Endothelial cell of umbilical vein (primary cell): ENCODE results near the gene PINK1. TPM values are rescaled to one million over a fixed set of nuclear protein-coding genes. Genes with fewer than 3 reads are reported as not detected.

ENCODE experiments used
- BruUV-seq: library from RNA; stranded (reverse); fragments of 400-500 nt; replicated peaks from 2 replicates; lab custom pipeline; 2021; lab: Mats Ljungman, UMichigan
- CTCF ChIA-PET: fragments of 300-600, 350-600 bp; sonication (Branson Sonifier 250); formaldehyde crosslinking; loops from one replicate; lab custom pipeline; 2021; ENCODE audit warnings: antibody characterized with exemption, inconsistent platforms; lab: Charles Lee
- POLR2A ChIA-PET: fragments of 300-600, 350-600 bp; sonication (Branson Sonifier 250); formaldehyde crosslinking; loops from one replicate; lab custom pipeline; 2021; ENCODE audit warnings: antibody characterized with exemption, inconsistent platforms; lab: Charles Lee
- DNase-seq: peaks from one replicate; pipeline ENCODE4 v3.0.0-alpha.2; 2011; ENCODE audit warnings: low read depth, low spot score
- FAIRE-seq: peaks from 2 replicates; lab custom pipeline; 2011; peaks lifted over from hg19 to GRCh38; lab: Jason Lieb, UNC
- H2AFZ ChIP-seq: 2 replicates; pipeline ENCODE4 v1.6.0; 2012; ENCODE audit warnings: low read depth, low read length, control low read depth, inconsistent platforms
- H3K27ac ChIP-seq: 2 replicates; pipeline ENCODE4 v1.5.1; 2011; ENCODE audit warnings: low read depth, mild to moderate bottlenecking, control low read depth, low read length, moderate library complexity; ENCODE audit not compliant: insufficient read depth
- H3K27me3 ChIP-seq, 2 experiments: 2 replicates each; pipeline versions ENCODE4 v1.6.0 to v1.6.1; 2011; ENCODE audit warnings: low read length in 2 of 2, mixed read lengths in 1 of 2; ENCODE audit not compliant: control insufficient read depth in 2 of 2, insufficient read depth in 2 of 2
- H3K36me3 ChIP-seq, 2 experiments: 2 replicates in 1 of 2; 3 replicates in 1 of 2; pipeline ENCODE4 v1.5.1; 2011; ENCODE audit warnings: low read length in 2 of 2, mild to moderate bottlenecking in 1 of 2, moderate library complexity in 1 of 2; ENCODE audit not compliant: control insufficient read depth in 2 of 2, insufficient read depth in 2 of 2; ENCODE audit errors: extremely low read depth in 1 of 2
- H3K4me1 ChIP-seq: 3 replicates; pipeline ENCODE4 v1.5.1; 2011; ENCODE audit warnings: mild to moderate bottlenecking, low read length; ENCODE audit not compliant: control insufficient read depth, insufficient read depth; ENCODE audit errors: extremely low read depth
- H3K4me2 ChIP-seq: 2 replicates; pipeline ENCODE4 v1.6.1; 2011; ENCODE audit warnings: low read length, control low read depth, mixed read lengths; ENCODE audit not compliant: insufficient read depth
- H3K4me3 ChIP-seq, 3 experiments: fragments of 200-600 bp in 1 of 3; sonication (generic), shearing (Covaris generic) in 1 of 3; replicated peaks in 1 of 3; 2 replicates each; pipeline ENCODE4 v1.5.1; 2011 to 2016; ENCODE audit warnings: control low read depth in 3 of 3, low read length in 3 of 3, mild to moderate bottlenecking in 2 of 3, inconsistent platforms in 1 of 3, low read depth in 1 of 3, moderate library complexity in 1 of 3; ENCODE audit not compliant: insufficient read depth in 1 of 3
- H3K79me2 ChIP-seq: 2 replicates; pipeline ENCODE4 v1.6.0; 2012; ENCODE audit warnings: low read length, inconsistent platforms; ENCODE audit not compliant: control insufficient read depth, insufficient read depth
- H3K9ac ChIP-seq: replicated peaks from 2 replicates; pipeline ENCODE3; 2011; ENCODE audit warnings: low read length, control low read depth; ENCODE audit not compliant: insufficient read depth; ENCODE audit errors: extremely low read depth
- H3K9me1 ChIP-seq: replicated peaks from 3 replicates; pipeline ENCODE4 v1.6.0; 2011; ENCODE audit warnings: mild to moderate bottlenecking, low read length; ENCODE audit not compliant: control insufficient read depth, insufficient read depth; ENCODE audit errors: extremely low read depth
- H3K9me3 ChIP-seq: replicated peaks from 2 replicates; pipeline ENCODE4 v1.5.1; 2012; ENCODE audit warnings: low read length, inconsistent platforms; ENCODE audit not compliant: control insufficient read depth, insufficient read depth
- H4K20me1 ChIP-seq: replicated peaks from 2 replicates; pipeline ENCODE3; 2011; ENCODE audit warnings: mild to moderate bottlenecking, low read length; ENCODE audit not compliant: control insufficient read depth, insufficient read depth; ENCODE audit errors: extremely low read depth
- CTCF ChIP-seq, 2 donors: IDR thresholded peaks; 1 replicate in 1 of 2; 2 replicates in 1 of 2; pipeline ENCODE4 v1.5.1; 2011; ENCODE audit warnings: low read length in 2 of 2, mild to moderate bottlenecking in 2 of 2, moderate library complexity in 2 of 2, control low read depth in 1 of 2, inconsistent platforms in 1 of 2, low read depth in 1 of 2; ENCODE audit not compliant: insufficient read depth in 1 of 2; ENCODE audit errors: extremely low read depth in 1 of 2
- EZH2 ChIP-seq: IDR thresholded peaks from 2 replicates; pipeline ENCODE4 v1.6.1; 2012; ENCODE audit warnings: borderline replicate concordance, low read depth, mild to moderate bottlenecking, moderate library complexity, low read length, inconsistent platforms; ENCODE audit not compliant: severe bottlenecking
- FOS ChIP-seq: IDR thresholded peaks from 2 replicates; pipeline ENCODE4 v1.6.1; 2011; ENCODE audit warnings: mild to moderate bottlenecking, low read length, moderate library complexity, borderline replicate concordance; ENCODE audit not compliant: insufficient read depth
- GATA2 ChIP-seq: IDR thresholded peaks from 2 replicates; pipeline ENCODE4 v1.7.0; 2011; ENCODE audit warnings: low read depth, mild to moderate bottlenecking, moderate library complexity, mixed read lengths, low read length; ENCODE audit not compliant: insufficient read length, insufficient read depth
- JUN ChIP-seq: IDR thresholded peaks from 2 replicates; pipeline ENCODE4 v1.6.1; 2011; ENCODE audit warnings: borderline replicate concordance, low read depth; ENCODE audit not compliant: insufficient read length, insufficient read depth
- MAX ChIP-seq: IDR thresholded peaks from 2 replicates; pipeline ENCODE4 v1.6.1; 2011; ENCODE audit not compliant: insufficient read depth, insufficient read length
- MYC ChIP-seq: IDR thresholded peaks from one replicate; pipeline ENCODE4 v1.6.1; 2011; ENCODE audit warnings: mild to moderate bottlenecking, low read depth, low read length
- POLR2A ChIP-seq: IDR thresholded peaks from 2 replicates; pipeline ENCODE4 v1.6.1; 2012; ENCODE audit warnings: low read depth, mild to moderate bottlenecking, control low read depth, low read length
- POLR2AphosphoS5 ChIP-seq: IDR thresholded peaks from 2 replicates; pipeline ENCODE4 v1.6.1; 2012; ENCODE audit warnings: low read depth, mild to moderate bottlenecking, control low read depth, low read length, moderate library complexity; ENCODE audit not compliant: insufficient read depth
- dilution Hi-C: fragments of 300-500 bp; cut with MboI; formaldehyde crosslinking; loops from one replicate; pipeline ENCODE4 v1.15.0; 2019; ENCODE audit warnings: low sequenced_read_pairs; ENCODE audit not compliant: extremely low pct_ligation_motif_present
- intact Hi-C: fragments of 100-400 bp; cut with micrococcal nuclease; formaldehyde crosslinking; loops from one replicate; pipeline ENCODE4 v1.10.0; 2022
- polyA plus RNA-seq, 4 experiments: library from polyadenylated mRNA; depleted of rRNA in 3 of 4; stranded (reverse) in 3 of 4; unstranded in 1 of 4; fragments of >200 nt; gene quantifications; 2 replicates each; pipeline versions ENCODE4 v1.2.1 to v1.2.3, GENCODE V29; 2011 to 2012; ENCODE audit warnings: missing spikeins in 1 of 4
- total RNA-seq: library from RNA; stranded (reverse); gene quantifications from 2 replicates; pipeline ENCODE4 v1.2.3, GENCODE V29; 2021

The PINK1 gene
- total and polyA plus RNA-seq, 2 donors (not counting 3 experiments of a cell fraction or from before 2014, with no cell fraction given): 27.3 to 27.9 TPM

- no peak overlapping the region for H3K4me3 ChIP-seq
- BruUV-seq: no TSS peak
- intact Hi-C loops (no loop called here), dilution Hi-C loops (no loop called here)
- H3K9me3 ChIP-seq: no peaks in the 10 kb centered on the region
- H4K20me1 ChIP-seq: no peaks in the 10 kb centered on the region
- H3K36me3 ChIP-seq: no peaks in the 10 kb centered on the region
- ChIA-PET CTCF (interaction anchor here (1.0 to 1.1 kb wide), 2 partner anchors 13 to 19 kb away, joined by 3 read pairs; no protein-coding TSS in a partner anchor), POLR2A (no interaction called here)
- H3K27ac ChIP-seq: no peak overlapping the region
- H2AFZ ChIP-seq: no peak overlapping the region
- H3K27me3 ChIP-seq: no peaks in the 10 kb centered on the region
- TF ChIP-seq FOS (no peak), POLR2A (no peak), MYC (no peak), EZH2 (no peak), MAX (no peak), JUN (no peak), GATA2 (no peak), POLR2AphosphoS5 (no peak), CTCF (IDR thresholded peaks at IDR 0.05; ENCODE audit: extremely low read depth in 1 of 2, insufficient read depth in 1 of 2, low read depth in 1 of 2, low read length in 2 of 2) (no peak)
- no peaks in the 10 kb centered on the region for H3K79me2 ChIP-seq
- no peak for DNase-seq
- peaks cover 7% of the 10 kb centered on the region for H3K4me1 ChIP-seq
- H3K9ac ChIP-seq: no peak overlapping the region
- no peaks in the 10 kb centered on the region for H3K9me1 ChIP-seq
- H3K4me2 ChIP-seq: no peak overlapping the region
- no peak for FAIRE-seq
Observed at GRCh38 chr1:20683614-20684013, 50.4 kb downstream of the PINK1 start.
